Neural progenitor cell (in vitro differentiated cells): ENCODE measurements around the gene SLC25A42. TPM values are rescaled to one million over a fixed set of nuclear protein-coding genes. Genes with fewer than 3 reads are reported as not detected.

Experiments
- DNase-seq: peaks from one replicate; pipeline ENCODE4 v3.0.0-alpha.2; 2016; ENCODE audit warnings: low spot score
- H2AFZ ChIP-seq: fragments of 200-600 bp; sonication (generic); replicated peaks from 2 replicates; pipeline ENCODE4 v1.6.1; 2016; ENCODE audit warnings: antibody characterized with exemption
- H3F3A ChIP-seq: fragments of 200-600 bp; sonication (generic); 2 replicates; pipeline ENCODE4 v1.6.1; 2016; ENCODE audit warnings: antibody characterized with exemption, low read depth
- H3K27ac ChIP-seq: fragments of 200-600 bp; sonication (generic); 2 replicates; pipeline ENCODE4 v1.5.1; 2016; ENCODE audit warnings: mild to moderate bottlenecking
- H3K27me3 ChIP-seq: fragments of 200-600 bp; sonication (generic); 2 replicates; pipeline ENCODE4 v1.6.1; 2016; ENCODE audit warnings: mild to moderate bottlenecking, moderate library complexity
- H3K36me3 ChIP-seq: fragments of 200-600 bp; sonication (generic); 2 replicates; pipeline ENCODE4 v1.5.1; 2016
- H3K4me1 ChIP-seq: fragments of 200-600 bp; sonication (generic); 2 replicates; pipeline ENCODE4 v1.6.1; 2016; ENCODE audit warnings: mixed run types
- H3K4me2 ChIP-seq: fragments of 200-600 bp; sonication (generic); 2 replicates; pipeline ENCODE4 v1.6.1; 2016
- H3K4me3 ChIP-seq: fragments of 200-600 bp; sonication (generic); 2 replicates; pipeline ENCODE4 v1.5.1; 2016
- H3K79me2 ChIP-seq: fragments of 200-600 bp; sonication (generic); 2 replicates; pipeline ENCODE4 v1.6.1; 2016; ENCODE audit warnings: low read depth
- H3K9ac ChIP-seq: fragments of 200-600 bp; sonication (generic); 2 replicates; pipeline ENCODE4 v1.6.1; 2016
- H3K9me3 ChIP-seq: fragments of 200-600 bp; sonication (generic); 2 replicates; pipeline ENCODE4 v1.5.1; 2016; ENCODE audit warnings: low read depth
- H4K20me1 ChIP-seq: fragments of 200-600 bp; sonication (generic); 2 replicates; pipeline ENCODE4 v1.6.1; 2016; ENCODE audit warnings: low read depth
- H3K27ac Mint-ChIP-seq: 3 replicates; pipeline ENCODE4 v1.8.0; 2021; ENCODE audit warnings: mixed read lengths
- H3K27me3 Mint-ChIP-seq: 2 replicates; pipeline ENCODE4 v1.8.0; 2022; ENCODE audit warnings: low read depth, mild to moderate bottlenecking, inconsistent platforms, moderate library complexity, mixed read lengths; ENCODE audit not compliant: insufficient read depth
- H3K36me3 Mint-ChIP-seq: 3 replicates; pipeline ENCODE4 v1.8.0; 2021; ENCODE audit warnings: mixed read lengths
- H3K4me1 Mint-ChIP-seq: 3 replicates; pipeline ENCODE4 v1.8.0; 2021; ENCODE audit warnings: mixed read lengths
- H3K4me3 Mint-ChIP-seq: 3 replicates; pipeline ENCODE4 v1.8.0; 2021; ENCODE audit warnings: mild to moderate bottlenecking, moderate library complexity, mixed read lengths
- H3K9me3 Mint-ChIP-seq: 3 replicates; pipeline ENCODE4 v1.8.0; 2020; ENCODE audit warnings: mixed read lengths
- EZH2 ChIP-seq: fragments of 200-600 bp; sonication (generic); IDR thresholded peaks from 2 replicates; pipeline ENCODE4 v1.6.1; 2017; ENCODE audit warnings: antibody characterized with exemption, mild to moderate bottlenecking, moderate library complexity
- EZH2phosphoT487 ChIP-seq: fragments of 200-600 bp; sonication (generic); IDR thresholded peaks from 2 replicates; pipeline ENCODE4 v1.6.1; 2017; ENCODE audit warnings: antibody characterized with exemption
- total RNA-seq: library from RNA; depleted of rRNA; stranded (reverse); fragments of >200 nt; gene quantifications from 2 replicates; pipeline ENCODE4 v1.2.3, GENCODE V29; 2015; ENCODE audit warnings: low replicate concordance
- TF ChIP-seq, protein P1 (sequence below): fragments of 200-600 bp; sonication (generic); IDR thresholded peaks from 2 replicates; pipeline ENCODE4 v1.5.1; 2017; ENCODE audit warnings: antibody characterized with exemption, mild to moderate bottlenecking

The SLC25A42 gene
- total RNA-seq, 1 donor from 2014 or later, result 4.0 TPM

DNA sequence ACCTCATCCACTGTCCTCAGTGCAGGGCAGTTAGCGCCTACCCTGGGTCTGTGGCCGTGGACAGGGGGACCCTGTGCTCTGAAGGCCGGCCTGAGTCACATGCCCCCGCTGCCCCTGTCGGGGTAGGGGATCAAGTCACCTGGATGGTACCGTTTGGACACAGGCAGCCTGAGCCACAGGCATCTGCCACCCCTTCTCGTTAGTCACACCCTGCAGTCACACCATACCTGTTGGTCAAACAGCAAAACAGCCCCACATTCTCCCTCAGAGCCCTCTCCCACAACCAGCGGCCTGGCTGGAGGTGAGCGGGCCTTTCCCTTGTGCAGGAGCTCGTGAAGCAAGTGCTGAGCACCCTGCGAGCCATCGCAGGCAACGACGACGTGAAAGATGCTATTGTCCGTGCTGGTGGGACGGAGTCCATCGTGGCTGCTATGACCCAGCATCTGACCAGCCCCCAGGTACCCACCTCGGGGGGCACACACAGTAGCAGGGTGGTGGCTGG is 8.8 kb upstream of the SLC25A42 start:
- no peaks in the 10 kb centered on the region for H3K4me1 ChIP-seq
- H3K36me3 Mint-ChIP-seq, result peaks cover 9% of the 10 kb centered on the region

DNA sequence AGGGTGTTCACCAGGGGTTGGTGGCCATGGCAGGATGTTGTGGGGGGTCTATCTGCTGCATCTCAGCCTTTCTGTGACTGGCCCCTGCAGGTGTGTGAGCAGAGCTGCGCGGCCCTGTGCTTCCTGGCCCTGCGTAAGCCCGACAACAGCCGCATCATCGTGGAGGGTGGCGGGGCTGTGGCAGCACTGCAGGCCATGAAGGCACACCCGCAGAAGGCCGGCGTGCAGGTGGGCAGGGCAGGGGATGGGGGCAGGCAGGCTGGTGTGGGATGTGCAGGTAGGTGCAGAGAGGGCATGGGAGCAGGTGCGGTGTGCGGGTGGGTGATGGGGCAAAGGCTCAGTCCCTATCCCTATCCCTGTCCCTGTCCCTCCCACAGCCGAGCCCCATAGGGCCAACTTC is 8.1 kb upstream of the SLC25A42 start:
- no peaks in the 10 kb centered on the region for H3K36me3 ChIP-seq
- no peak overlapping the region for H3K4me3 Mint-ChIP-seq
- TF ChIP-seq, protein P1, sequence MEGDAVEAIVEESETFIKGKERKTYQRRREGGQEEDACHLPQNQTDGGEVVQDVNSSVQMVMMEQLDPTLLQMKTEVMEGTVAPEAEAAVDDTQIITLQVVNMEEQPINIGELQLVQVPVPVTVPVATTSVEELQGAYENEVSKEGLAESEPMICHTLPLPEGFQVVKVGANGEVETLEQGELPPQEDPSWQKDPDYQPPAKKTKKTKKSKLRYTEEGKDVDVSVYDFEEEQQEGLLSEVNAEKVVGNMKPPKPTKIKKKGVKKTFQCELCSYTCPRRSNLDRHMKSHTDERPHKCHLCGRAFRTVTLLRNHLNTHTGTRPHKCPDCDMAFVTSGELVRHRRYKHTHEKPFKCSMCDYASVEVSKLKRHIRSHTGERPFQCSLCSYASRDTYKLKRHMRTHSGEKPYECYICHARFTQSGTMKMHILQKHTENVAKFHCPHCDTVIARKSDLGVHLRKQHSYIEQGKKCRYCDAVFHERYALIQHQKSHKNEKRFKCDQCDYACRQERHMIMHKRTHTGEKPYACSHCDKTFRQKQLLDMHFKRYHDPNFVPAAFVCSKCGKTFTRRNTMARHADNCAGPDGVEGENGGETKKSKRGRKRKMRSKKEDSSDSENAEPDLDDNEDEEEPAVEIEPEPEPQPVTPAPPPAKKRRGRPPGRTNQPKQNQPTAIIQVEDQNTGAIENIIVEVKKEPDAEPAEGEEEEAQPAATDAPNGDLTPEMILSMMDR, result no peak
- TF ChIP-seq EZH2phosphoT487 (no peak), EZH2 (no peak)
- H3K4me2 ChIP-seq, result no peak overlapping the region
- H2AFZ ChIP-seq, result no peak overlapping the region
- H3K4me1 Mint-ChIP-seq, result no peaks in the 10 kb centered on the region
- no peaks in the 10 kb centered on the region for H3K27me3 ChIP-seq
- no peaks in the 10 kb centered on the region for H4K20me1 ChIP-seq
- no peaks in the 10 kb centered on the region for H3K4me1 ChIP-seq
- H3K9me3 Mint-ChIP-seq, result no peaks in the 10 kb centered on the region
- H3K9ac ChIP-seq, result no peak overlapping the region
- no peaks in the 10 kb centered on the region for H3F3A ChIP-seq
- H3K27ac ChIP-seq, result no peak overlapping the region
- no peaks in the 10 kb centered on the region for H3K79me2 ChIP-seq
- H3K9me3 ChIP-seq, result no peaks in the 10 kb centered on the region
- H3K4me3 ChIP-seq, result no peak overlapping the region
- no peak for DNase-seq
- no peak overlapping the region for H3K27ac Mint-ChIP-seq
- H3K36me3 Mint-ChIP-seq, result peaks cover 9% of the 10 kb centered on the region
- H3K27me3 Mint-ChIP-seq, result peaks cover 6% of the 10 kb centered on the region

More for the DNA sequence above, 8.8 kb upstream of the SLC25A42 start:
- TF ChIP-seq, protein P1, result no peak
- TF ChIP-seq EZH2phosphoT487, result no peak
- no peak for TF ChIP-seq EZH2
- no peaks in the 10 kb centered on the region for H3K4me1 Mint-ChIP-seq
- no peaks in the 10 kb centered on the region for H3K9me3 Mint-ChIP-seq
- Histone ChIP-seq H3K79me2 (no peaks in the 10 kb centered on the region), H3K4me3 (no peak overlapping the region), H3K27ac (no peak overlapping the region), H4K20me1 (no peaks in the 10 kb centered on the region), H2AFZ (no peak overlapping the region), H3F3A (no peaks in the 10 kb centered on the region), H3K4me2 (no peak overlapping the region), H3K36me3 (no peaks in the 10 kb centered on the region), H3K27me3 (no peaks in the 10 kb centered on the region), H3K9ac (no peak overlapping the region), H3K9me3 (no peaks in the 10 kb centered on the region)
- no peak overlapping the region for H3K4me3 Mint-ChIP-seq
- H3K27me3 Mint-ChIP-seq, result peaks cover 6% of the 10 kb centered on the region
- H3K27ac Mint-ChIP-seq, result no peak overlapping the region
- DNase-seq, result no peak

DNA sequence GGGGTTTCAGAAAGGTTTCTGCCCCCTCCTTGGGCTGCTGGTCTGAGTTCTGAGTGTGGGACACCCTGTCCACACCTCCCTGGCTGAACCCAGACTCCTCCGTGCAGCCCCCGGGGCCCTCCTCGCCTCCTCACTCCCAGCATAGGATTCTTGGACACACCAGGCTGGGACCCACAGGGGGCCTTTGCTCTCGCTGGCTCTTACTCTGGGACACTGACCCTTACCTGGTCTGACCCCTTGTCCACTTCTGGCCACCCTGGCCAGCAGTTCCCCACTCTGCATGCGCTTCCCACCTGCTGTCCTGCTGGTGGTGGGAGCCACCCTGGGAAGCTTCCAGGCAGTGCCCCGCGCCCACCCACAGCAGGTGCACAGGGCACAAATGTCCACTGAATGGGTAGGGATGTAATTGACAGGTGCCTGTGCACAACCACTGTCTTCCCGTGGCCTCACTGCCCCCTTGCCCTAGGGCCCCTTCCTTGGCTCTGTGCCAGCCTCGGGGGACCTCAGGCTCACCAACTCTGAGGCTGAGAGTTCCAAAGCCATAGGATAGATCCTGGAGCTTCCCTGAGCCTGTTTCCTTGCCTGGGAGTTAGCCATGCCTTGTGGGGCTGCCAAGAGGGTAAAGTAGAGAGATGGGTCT is 7.0 kb upstream of the SLC25A42 start:
- DNase-seq, result no peak
- Mint-ChIP-seq H3K27ac (no peak overlapping the region), H3K4me3 (no peak overlapping the region)

More for the DNA sequence above, 7.0 kb upstream of the SLC25A42 start:
- Histone ChIP-seq H3K36me3 (no peaks in the 10 kb centered on the region), H3K4me3 (no peak overlapping the region), H4K20me1 (no peaks in the 10 kb centered on the region), H2AFZ (no peak overlapping the region), H3K9ac (no peak overlapping the region), H3K79me2 (no peaks in the 10 kb centered on the region), H3K27me3 (no peaks in the 10 kb centered on the region), H3K4me2 (no peak overlapping the region), H3K9me3 (no peaks in the 10 kb centered on the region), H3F3A (no peaks in the 10 kb centered on the region), H3K4me1 (no peaks in the 10 kb centered on the region), H3K27ac (no peak overlapping the region)
- no peak for TF ChIP-seq EZH2
- TF ChIP-seq, protein P1, result no peak
- TF ChIP-seq EZH2phosphoT487, result no peak
- peaks cover 6% of the 10 kb centered on the region for H3K27me3 Mint-ChIP-seq
- H3K36me3 Mint-ChIP-seq, result peaks cover 9% of the 10 kb centered on the region
- H3K9me3 Mint-ChIP-seq, result no peaks in the 10 kb centered on the region
- no peaks in the 10 kb centered on the region for H3K4me1 Mint-ChIP-seq
